Right atrium auricular region (tissue), 2 donors: ENCODE data around the gene HMGB2. TPM values are rescaled to one million over a fixed set of nuclear protein-coding genes. Genes with fewer than 3 reads are reported as not detected.

Experiments used
- DNase-seq: peaks from one replicate; pipeline ENCODE4 v3.0.0-alpha.2; 2019; ENCODE audit warnings: low spot score
- H3K27ac ChIP-seq, 2 donors: fragments of 200-600 bp; sonication (generic); 1 replicate in 1 of 2; 2 replicates in 1 of 2; pipeline ENCODE4 v1.5.1; 2016 to 2019
- H3K27me3 ChIP-seq, 2 donors: fragments of 200-600 bp; sonication (generic); one replicate each; pipeline versions ENCODE4 v1.5.1 to v1.6.0; 2017 to 2019
- H3K36me3 ChIP-seq: fragments of 200-600 bp; sonication (generic); one replicate; pipeline ENCODE4 v1.5.1; 2016
- H3K4me1 ChIP-seq, 2 donors: fragments of 200-600 bp; sonication (generic); one replicate each; pipeline versions ENCODE4 v1.5.1 to v1.6.0; 2017 to 2019
- H3K4me3 ChIP-seq, 2 donors: fragments of 200-600 bp; sonication (generic); 1 replicate in 1 of 2; 2 replicates in 1 of 2; pipeline ENCODE4 v1.5.1; 2017 to 2019; ENCODE audit warnings: mild to moderate bottlenecking in 1 of 2, moderate library complexity in 1 of 2
- H3K9me3 ChIP-seq, 2 donors: fragments of 200-600 bp; sonication (generic); one replicate each; pipeline ENCODE4 v1.5.1; 2019
- CTCF ChIP-seq, 2 donors: fragments of 200-600 bp; sonication (generic); IDR thresholded peaks; one replicate each; pipeline ENCODE4 v1.5.1; 2019; ENCODE audit warnings: antibody characterized with exemption in 2 of 2
- total RNA-seq, 2 donors: library from RNA; depleted of rRNA; stranded (reverse); fragments of >200 nt; gene quantifications; one replicate each; pipeline ENCODE4 v1.1.0, GENCODE V29; 2016

The HMGB2 gene
- total RNA-seq, 2 donors from 2014 or later, result 34.4 to 41.7 TPM

- peaks cover 33% of the 10 kb centered on the region for H3K36me3 ChIP-seq
- H3K9me3 ChIP-seq, result no peaks in the 10 kb centered on the region
- no peak overlapping the region for H3K4me3 ChIP-seq
- TF ChIP-seq CTCF (IDR thresholded peaks at IDR 0.05), result no peak
- no peaks in the 10 kb centered on the region for H3K27me3 ChIP-seq
- H3K4me1 ChIP-seq, result peaks cover 0 to 18% of the 10 kb centered on the region in 2 donors
- peak overlapping the region in 1 of 2 donors; percentile 12 for H3K27ac ChIP-seq
- no peak for DNase-seq
Measured at GRCh38 chr4:173328236-173328901, 5.8 kb downstream of the HMGB2 start.

- H3K9me3 ChIP-seq, result no peaks in the 10 kb centered on the region
- no peak for TF ChIP-seq CTCF (IDR thresholded peaks at IDR 0.05)
- H3K36me3 ChIP-seq, result peaks cover 9% of the 10 kb centered on the region
- H3K27me3 ChIP-seq, result no peaks in the 10 kb centered on the region
- no peaks in the 10 kb centered on the region for H3K4me1 ChIP-seq
- H3K27ac ChIP-seq, result no peak overlapping the region
- no peak overlapping the region for H3K4me3 ChIP-seq
- DNase-seq, result no peak
Measured at GRCh38 chr4:173325007-173325736, 9.0 kb downstream of the HMGB2 start.

GRCh38 chr4:173319696-173320095, 14.5 kb downstream of the HMGB2 start:
- H3K4me1 ChIP-seq, result peaks cover 0 to 10% of the 10 kb centered on the region in 2 donors
- no peak for TF ChIP-seq CTCF (IDR thresholded peaks at IDR 0.05)
- H3K4me3 ChIP-seq, result no peak overlapping the region
- no peak for DNase-seq
- no peaks in the 10 kb centered on the region for H3K27me3 ChIP-seq
- no peaks in the 10 kb centered on the region for H3K36me3 ChIP-seq
- no peak overlapping the region for H3K27ac ChIP-seq
- no peaks in the 10 kb centered on the region for H3K9me3 ChIP-seq

- no peaks in the 10 kb centered on the region for H3K27me3 ChIP-seq
- H3K9me3 ChIP-seq, result no peaks in the 10 kb centered on the region
- H3K4me1 ChIP-seq, result peaks cover 0 to 10% of the 10 kb centered on the region in 2 donors
- DNase-seq, result no peak
- no peak overlapping the region for H3K4me3 ChIP-seq
- H3K36me3 ChIP-seq, result no peaks in the 10 kb centered on the region
- H3K27ac ChIP-seq, result no peak overlapping the region
- TF ChIP-seq CTCF (IDR thresholded peaks at IDR 0.05), result peak; percentile 28 to 70
Measured at GRCh38 chr4:173318648-173319211, 15.4 kb downstream of the HMGB2 start.

GRCh38 chr4:173318240-173318639, 15.9 kb downstream of the HMGB2 start:
- no peak for TF ChIP-seq CTCF (IDR thresholded peaks at IDR 0.05)
- H3K27ac ChIP-seq, result no peak overlapping the region
- H3K9me3 ChIP-seq, result no peaks in the 10 kb centered on the region
- H3K27me3 ChIP-seq, result no peaks in the 10 kb centered on the region
- H3K36me3 ChIP-seq, result no peaks in the 10 kb centered on the region
- H3K4me3 ChIP-seq, result no peak overlapping the region
- no peak for DNase-seq
- H3K4me1 ChIP-seq, result peaks cover 0 to 10% of the 10 kb centered on the region in 2 donors
